ENCODE measurements around the gene SLC19A1.
A peak's percentile ranks its signal among the peaks of the same experiment; 100 is the strongest.
"Not testable (repeated sequence)": the region's sequence is repeated elsewhere in the genome, so short reads cannot be mapped to it uniquely, and the experiment has no call there.

The SLC19A1 gene

DNA sequence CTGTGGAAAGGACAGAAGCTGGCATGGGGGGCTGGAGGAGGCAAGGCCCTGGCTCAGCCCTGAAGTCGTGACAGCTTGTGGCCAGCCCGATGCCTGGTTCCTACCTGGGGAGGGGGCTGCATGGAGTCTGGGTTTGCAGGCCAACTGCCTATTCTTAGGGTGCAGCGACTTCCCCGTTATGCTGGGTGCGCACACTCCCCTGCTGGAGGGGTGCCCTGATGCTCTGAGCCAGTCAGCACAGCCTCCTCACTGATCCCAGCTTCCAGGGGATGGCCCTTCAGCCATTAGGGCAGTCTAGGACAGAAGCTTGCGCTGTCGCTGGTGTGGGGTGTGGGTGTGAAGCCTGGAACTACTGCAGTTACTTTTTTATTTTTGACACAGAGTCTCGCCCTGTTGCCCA, 30.0 kb upstream of the SLC19A1 start:
- H3K4me1 Mint-ChIP-seq = peaks cover 31% of the 10 kb centered on the region
- peaks cover 35% of the 10 kb centered on the region for H3K27me3 Mint-ChIP-seq (ENCODE audit: low read depth)
- H3K9me3 Mint-ChIP-seq = no peaks in the 10 kb centered on the region
- H3K36me3 Mint-ChIP-seq (ENCODE audit: low read depth) = no peaks in the 10 kb centered on the region
- TF ChIP-seq, protein P1, sequence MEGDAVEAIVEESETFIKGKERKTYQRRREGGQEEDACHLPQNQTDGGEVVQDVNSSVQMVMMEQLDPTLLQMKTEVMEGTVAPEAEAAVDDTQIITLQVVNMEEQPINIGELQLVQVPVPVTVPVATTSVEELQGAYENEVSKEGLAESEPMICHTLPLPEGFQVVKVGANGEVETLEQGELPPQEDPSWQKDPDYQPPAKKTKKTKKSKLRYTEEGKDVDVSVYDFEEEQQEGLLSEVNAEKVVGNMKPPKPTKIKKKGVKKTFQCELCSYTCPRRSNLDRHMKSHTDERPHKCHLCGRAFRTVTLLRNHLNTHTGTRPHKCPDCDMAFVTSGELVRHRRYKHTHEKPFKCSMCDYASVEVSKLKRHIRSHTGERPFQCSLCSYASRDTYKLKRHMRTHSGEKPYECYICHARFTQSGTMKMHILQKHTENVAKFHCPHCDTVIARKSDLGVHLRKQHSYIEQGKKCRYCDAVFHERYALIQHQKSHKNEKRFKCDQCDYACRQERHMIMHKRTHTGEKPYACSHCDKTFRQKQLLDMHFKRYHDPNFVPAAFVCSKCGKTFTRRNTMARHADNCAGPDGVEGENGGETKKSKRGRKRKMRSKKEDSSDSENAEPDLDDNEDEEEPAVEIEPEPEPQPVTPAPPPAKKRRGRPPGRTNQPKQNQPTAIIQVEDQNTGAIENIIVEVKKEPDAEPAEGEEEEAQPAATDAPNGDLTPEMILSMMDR (IDR thresholded peaks at IDR 0.05; ENCODE audit: unreplicated experiment in 3 of 3) = no peak
- no peak overlapping the region for H3K27ac Mint-ChIP-seq
- no peak overlapping the region for H3K4me3 Mint-ChIP-seq

DNA sequence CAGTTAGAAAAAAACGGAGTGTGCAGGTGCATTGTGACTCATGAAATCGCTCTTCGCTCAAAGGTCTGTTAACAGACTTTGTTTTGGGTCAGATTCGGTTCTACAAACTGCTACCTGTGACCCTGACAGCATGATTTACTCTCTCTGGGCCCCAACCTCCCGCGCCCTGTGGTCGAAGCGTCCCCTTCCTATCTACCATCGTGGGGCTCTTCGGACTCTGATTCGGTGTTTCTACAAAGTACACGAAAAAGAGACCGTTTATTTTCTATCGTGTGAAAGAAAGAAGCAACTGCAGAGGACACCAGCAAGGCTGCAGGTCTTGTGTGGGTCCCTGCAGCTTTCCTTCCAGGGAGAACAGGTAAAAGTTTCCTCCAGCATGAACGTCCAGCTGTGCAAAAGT, 29.4 kb upstream of the SLC19A1 start:
- peaks cover 33% of the 10 kb centered on the region for H3K27me3 Mint-ChIP-seq (ENCODE audit: low read depth)
- TF ChIP-seq, protein P1 (IDR thresholded peaks at IDR 0.05; ENCODE audit: unreplicated experiment in 3 of 3) = no peak
- H3K36me3 Mint-ChIP-seq (ENCODE audit: low read depth) = no peaks in the 10 kb centered on the region
- H3K4me1 Mint-ChIP-seq = peaks cover 31% of the 10 kb centered on the region
- H3K9me3 Mint-ChIP-seq = no peaks in the 10 kb centered on the region
- H3K4me3 Mint-ChIP-seq = no peak overlapping the region
- peak overlapping the region in 2 of 3 experiments; percentile 36 to 49 for H3K27ac Mint-ChIP-seq

DNA sequence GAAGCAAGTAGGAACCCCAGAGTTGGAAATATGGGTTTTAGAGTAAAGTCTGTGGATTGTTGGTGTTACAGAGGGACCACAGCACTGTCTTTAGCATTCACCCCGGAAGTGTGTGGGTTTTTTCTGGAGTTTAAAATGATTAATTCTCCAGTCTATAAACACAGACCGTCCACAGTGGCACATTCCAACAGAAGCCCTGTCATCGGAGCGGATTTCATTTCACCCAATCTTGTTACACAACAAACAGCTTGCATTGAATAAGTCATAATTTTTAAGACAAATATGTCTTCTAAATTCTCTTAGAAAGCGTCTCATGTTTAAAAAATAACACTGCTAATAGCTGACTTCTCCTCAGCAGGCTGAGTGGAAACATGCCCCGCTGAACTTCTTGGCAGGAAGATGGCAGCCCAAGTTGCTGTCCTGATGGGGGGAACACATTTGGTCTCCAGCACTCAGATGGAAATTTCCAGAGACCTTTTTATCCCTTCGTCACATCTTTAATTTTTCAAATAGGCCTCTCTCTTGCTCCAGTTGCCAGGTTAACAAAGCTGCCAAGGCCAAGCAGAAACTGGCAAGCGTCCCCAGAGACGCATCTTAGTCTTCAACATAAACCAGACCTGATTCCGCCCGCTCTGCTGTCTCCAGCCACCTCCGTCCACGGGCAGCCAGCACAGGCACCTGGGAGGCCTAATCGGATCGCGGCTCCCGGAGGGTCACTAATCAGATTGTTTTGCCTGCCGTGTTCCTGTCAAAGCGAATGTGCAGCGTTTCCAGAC, 28.8 kb upstream of the SLC19A1 start:
- H3K27ac Mint-ChIP-seq = peak overlapping the region in 2 of 3 experiments; percentile 36 to 49
- H3K36me3 Mint-ChIP-seq (ENCODE audit: low read depth) = no peaks in the 10 kb centered on the region
- H3K4me3 Mint-ChIP-seq = no peak overlapping the region
- H3K27me3 Mint-ChIP-seq (ENCODE audit: low read depth) = peaks cover 27% of the 10 kb centered on the region
- H3K4me1 Mint-ChIP-seq = peaks cover 25% of the 10 kb centered on the region
- TF ChIP-seq, protein P1 (IDR thresholded peaks at IDR 0.05; ENCODE audit: unreplicated experiment in 3 of 3) = no peak
- H3K9me3 Mint-ChIP-seq = no peaks in the 10 kb centered on the region

DNA sequence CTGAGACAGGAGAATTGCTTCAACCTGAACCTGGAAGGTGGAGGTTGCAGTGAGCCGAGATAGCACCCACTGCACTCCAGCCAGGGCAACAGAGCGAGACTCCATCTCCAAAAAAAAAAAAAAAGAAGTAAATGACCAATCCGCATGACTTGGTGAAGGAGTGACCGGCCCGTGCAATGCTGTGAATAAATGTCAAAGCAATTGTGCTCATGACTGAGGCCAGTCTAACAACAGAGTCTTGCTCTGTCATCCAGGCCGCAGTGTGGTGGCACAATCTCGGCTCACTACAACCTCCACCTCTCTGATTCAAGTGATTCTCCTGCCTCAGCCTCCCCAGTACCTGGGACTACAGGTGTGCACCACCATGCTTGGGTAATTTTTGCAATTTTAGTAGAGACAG, 27.8 kb upstream of the SLC19A1 start:
- H3K4me3 Mint-ChIP-seq = no peak overlapping the region
- TF ChIP-seq, protein P1 (IDR thresholded peaks at IDR 0.05; ENCODE audit: unreplicated experiment in 3 of 3) = no peak
- H3K27me3 Mint-ChIP-seq (ENCODE audit: low read depth) = peaks cover 27% of the 10 kb centered on the region
- H3K4me1 Mint-ChIP-seq = peaks cover 25% of the 10 kb centered on the region
- no peaks in the 10 kb centered on the region for H3K9me3 Mint-ChIP-seq
- H3K36me3 Mint-ChIP-seq (ENCODE audit: low read depth) = no peaks in the 10 kb centered on the region
- H3K27ac Mint-ChIP-seq = no peak overlapping the region

DNA sequence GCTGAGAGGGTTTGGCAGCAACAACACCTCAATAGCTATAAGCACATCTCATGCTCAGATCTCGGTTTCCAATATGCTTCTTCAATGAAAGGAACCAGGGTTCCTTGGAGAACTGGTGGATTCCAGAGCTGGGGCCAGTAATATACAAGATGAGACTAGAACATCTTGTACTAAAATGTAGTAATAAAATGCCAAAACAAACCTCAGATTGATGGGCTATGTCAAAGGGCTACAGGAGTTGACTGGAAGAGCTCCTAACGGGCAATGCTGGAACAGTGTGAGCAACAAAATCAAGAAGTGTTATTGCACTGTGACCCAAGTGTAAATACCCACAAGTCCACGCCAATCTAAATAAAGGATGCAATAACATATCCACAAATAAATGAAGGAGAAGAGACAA, 26.1 kb upstream of the SLC19A1 start:
- Mint-ChIP-seq H3K27ac (no peak overlapping the region), H3K4me3 (no peak overlapping the region), H3K36me3 (ENCODE audit: low read depth) (no peaks in the 10 kb centered on the region), H3K9me3 (peaks cover 5% of the 10 kb centered on the region), H3K27me3 (ENCODE audit: low read depth) (peaks cover 27% of the 10 kb centered on the region), H3K4me1 (peaks cover 20% of the 10 kb centered on the region)
- TF ChIP-seq, protein P1 (IDR thresholded peaks at IDR 0.05; ENCODE audit: unreplicated experiment in 3 of 3) = no peak

DNA sequence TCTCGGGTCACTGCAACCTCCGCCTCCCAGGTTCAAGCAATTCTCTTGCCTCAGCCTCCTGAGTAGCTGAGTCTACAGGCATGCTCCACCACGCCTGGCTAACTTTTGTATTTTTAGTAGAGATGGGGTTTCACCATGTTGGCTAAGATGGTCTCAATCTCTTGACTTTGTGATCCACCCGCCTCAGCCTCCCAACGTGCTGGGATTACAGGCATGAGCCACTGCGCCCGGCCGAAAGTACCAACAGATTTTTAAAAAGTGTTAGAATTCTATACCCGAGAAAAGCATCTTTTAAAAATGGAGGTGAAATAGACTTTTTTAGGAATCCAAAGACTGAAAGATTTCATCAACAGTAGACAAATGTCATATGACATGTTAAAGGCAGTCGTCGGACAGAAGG, 21.9 kb upstream of the SLC19A1 start:
- not testable (repeated sequence) for H3K4me3 Mint-ChIP-seq, H3K27ac Mint-ChIP-seq, H3K4me1 Mint-ChIP-seq

More for the DNA sequence above, 21.9 kb upstream of the SLC19A1 start:
- not testable (repeated sequence) for H3K36me3 Mint-ChIP-seq (ENCODE audit: low read depth)
- peaks cover 12% of the 10 kb centered on the region for H3K9me3 Mint-ChIP-seq
- peaks cover 12% of the 10 kb centered on the region for H3K27me3 Mint-ChIP-seq (ENCODE audit: low read depth)
